HG03520 (cell line): ENCODE results near the gene DSCAML1.

Source experiments
- ATAC-seq: cut with Tn5 transposase; IDR thresholded peaks from one replicate; pipeline ENCODE4 v1.9.1; 2021; ENCODE audit warnings: mild to moderate bottlenecking, moderate library complexity; ENCODE audit not compliant: unreplicated experiment

DSCAML1 gene

DNA sequence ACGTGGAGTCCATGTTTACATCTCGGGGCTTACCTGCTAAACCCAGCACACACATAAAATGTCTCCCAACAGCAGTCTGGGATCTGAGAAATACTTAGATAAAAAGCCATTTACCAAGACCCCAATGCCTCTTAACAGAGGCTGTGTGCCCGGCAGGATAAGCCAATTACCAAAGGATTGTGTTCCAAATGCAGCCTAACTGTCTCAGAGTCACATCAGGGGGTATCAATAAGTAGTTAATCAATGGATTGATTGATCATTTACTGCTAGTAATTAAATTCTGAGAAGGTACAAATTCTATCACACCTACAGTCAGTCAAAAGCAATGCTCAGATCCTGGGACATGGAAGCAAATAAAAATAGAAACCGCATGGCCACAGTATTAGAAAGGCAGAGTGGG lies 125.6 kb downstream of the DSCAML1 start:
- ATAC-seq, result no peak

- no peak for ATAC-seq
Observed at GRCh38 chr11:117670924-117671323, 126.1 kb downstream of the DSCAML1 start.

DNA sequence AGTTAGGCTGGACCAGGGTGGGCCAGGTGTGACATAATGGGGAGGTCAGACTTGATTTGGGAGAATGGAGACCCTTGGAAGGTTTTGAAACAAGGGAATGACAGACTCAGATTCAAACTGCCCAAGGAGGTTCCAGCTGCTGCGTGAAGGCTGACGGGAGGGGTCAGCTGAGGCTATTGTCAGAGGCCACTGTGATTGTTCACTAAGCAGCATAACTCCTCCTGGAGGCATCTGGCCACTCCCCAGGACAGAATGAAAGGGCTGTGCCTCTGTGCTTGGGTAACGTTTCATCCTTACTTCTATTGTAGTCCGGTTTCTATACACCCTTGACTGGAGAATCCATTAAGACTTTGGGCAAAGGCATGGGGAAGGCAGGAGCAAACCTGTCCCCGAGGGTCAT lies 126.6 kb downstream of the DSCAML1 start:
- ATAC-seq, result no peak

GRCh38 chr11:117669616-117670015 lies 127.4 kb downstream of the DSCAML1 start:
- no peak for ATAC-seq

DNA sequence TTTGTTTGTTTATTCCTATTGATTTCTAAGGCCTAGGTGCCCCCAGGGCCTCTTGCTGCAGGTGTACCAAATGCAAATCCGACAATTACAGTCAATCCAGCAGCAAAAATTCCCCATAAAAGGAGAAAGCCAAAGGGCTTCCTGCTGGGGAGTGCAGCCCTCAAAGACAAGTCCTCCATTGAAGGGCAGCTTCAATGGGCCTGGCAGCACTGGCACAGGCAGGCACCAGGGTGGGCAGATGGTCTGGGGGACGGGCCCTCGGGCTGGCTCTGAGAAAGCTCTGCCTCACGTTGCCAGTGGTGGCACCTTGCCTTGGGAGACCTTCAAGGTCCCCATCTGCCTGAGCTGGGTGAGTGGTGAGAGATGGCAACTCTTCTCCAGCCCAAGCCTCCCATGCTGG lies 128.0 kb downstream of the DSCAML1 start:
- ATAC-seq, result no peak

DNA sequence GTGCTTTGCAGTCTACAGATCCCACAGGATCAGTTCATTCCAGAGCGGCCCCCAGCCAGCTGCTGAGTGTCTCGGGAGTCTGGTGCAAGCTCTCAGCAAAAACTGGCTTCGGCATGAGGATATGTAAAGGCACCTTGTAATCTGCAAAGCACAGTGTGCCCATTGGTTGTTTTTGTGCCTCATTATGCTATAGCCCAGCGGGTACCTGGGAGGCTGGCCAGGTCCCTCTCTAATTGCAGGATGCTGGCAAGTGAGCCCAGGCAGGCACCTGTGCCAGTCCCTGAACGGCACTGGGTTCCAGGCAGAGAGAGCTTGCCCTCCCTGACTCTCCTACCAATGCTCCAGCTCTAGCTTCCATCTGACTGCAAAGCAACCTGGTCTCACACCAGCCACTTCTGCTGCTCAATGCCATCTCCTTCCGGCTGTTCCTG lies 128.7 kb downstream of the DSCAML1 start:
- ATAC-seq, result no peak

GRCh38 chr11:117664897-117665296 lies 132.1 kb downstream of the DSCAML1 start:
- no peak for ATAC-seq

DNA sequence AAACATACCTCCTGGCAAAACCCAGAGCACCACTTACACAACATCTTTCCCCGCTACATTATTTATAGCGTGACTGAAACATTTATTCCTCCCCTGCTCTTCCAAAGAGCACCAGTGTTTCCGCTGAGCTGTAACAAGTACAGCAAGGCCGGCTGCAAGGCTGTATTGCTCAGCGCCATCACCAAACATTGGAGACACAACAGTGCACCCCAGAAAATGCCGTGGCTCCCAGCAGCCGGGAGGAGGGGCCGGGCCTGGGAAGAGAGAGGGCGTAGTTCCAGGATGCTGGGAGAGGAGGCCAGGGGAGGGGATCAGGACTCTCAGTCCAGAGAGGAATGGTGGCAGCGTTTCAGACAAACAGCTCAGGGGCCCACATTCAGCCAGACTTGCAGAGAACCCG lies 133.2 kb downstream of the DSCAML1 start:
- ATAC-seq, result no peak

DNA sequence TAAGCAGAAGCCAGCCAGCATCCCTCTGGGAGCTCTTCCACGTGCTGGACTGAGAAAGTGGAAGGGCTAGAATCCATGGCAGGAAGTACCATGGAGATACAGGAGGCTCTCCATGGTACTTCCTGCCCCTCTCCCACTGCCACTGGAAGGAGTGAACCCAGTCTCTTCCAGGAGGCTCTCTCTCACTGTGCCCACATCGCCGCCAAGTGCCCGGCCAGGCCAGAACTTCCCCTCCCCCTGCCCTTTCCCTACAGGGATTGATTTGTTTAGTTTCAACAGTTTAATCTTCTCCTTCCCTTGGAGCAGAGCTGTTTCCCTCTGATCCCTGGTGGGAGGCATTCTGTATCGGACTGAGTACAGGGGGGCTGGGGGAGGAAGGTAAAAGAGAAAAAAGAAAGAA lies 133.6 kb downstream of the DSCAML1 start:
- no peak for ATAC-seq

- no peak for ATAC-seq
Observed at GRCh38 chr11:117662671-117663269, 134.2 kb downstream of the DSCAML1 start.

DNA sequence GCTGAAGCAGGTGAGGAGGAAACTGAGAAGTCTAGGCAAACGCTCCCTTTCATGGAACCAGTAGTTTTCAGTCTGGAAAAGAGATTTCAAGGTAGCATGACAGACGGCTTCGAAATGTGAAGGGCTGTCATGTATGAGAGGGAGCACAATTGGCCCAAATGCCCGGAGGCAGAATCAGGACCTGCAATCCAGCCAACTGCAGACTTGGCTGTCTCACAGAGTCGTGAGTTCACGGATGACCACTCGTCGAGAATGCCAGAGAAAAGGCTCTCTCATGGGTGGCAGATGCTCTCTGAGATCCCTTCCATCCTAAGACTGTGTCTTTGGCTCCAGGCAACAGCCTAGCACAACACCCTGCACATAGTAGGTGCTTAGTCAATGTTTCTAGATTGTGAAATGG lies 134.8 kb downstream of the DSCAML1 start:
- ATAC-seq, result no peak

DNA sequence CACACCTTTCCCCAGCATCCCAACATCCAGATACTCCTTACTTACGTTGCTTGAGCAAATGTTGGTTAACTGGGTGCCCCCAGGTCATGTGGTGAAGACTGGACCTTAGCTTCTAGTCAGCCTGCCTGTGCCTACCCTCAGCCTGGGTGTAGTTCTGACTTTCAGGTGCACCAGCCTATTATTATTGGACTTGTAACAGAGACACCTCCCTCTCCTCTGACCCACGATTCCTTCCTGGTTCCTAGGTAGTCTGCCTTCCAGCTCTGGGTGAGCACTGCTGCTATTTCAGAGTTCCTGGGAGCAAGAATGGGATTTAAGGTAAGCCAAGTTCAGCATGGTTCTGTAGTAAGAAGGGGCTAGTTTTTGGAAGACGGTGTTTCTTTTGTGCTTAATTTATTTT lies 138.2 kb downstream of the DSCAML1 start:
- no peak for ATAC-seq

DNA sequence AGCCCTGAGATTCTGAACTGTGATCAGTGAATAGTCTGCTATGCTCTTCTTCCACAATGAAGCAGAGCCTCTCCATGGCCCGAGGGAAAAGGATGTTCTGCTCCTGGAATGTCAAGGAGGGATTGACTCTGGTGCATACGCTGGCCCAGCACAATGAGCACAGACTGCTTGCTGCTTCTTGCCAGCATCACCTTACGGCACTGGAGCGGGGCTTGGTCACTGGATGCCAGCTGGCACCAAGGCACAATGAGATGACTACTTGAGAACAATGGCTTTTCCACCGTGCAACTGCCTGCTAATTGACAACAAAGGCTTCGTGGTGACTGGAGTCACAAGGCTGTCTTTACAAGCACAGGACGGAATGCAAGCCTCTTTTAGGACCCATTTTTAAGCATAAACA lies 139.2 kb downstream of the DSCAML1 start:
- no peak for ATAC-seq

DNA sequence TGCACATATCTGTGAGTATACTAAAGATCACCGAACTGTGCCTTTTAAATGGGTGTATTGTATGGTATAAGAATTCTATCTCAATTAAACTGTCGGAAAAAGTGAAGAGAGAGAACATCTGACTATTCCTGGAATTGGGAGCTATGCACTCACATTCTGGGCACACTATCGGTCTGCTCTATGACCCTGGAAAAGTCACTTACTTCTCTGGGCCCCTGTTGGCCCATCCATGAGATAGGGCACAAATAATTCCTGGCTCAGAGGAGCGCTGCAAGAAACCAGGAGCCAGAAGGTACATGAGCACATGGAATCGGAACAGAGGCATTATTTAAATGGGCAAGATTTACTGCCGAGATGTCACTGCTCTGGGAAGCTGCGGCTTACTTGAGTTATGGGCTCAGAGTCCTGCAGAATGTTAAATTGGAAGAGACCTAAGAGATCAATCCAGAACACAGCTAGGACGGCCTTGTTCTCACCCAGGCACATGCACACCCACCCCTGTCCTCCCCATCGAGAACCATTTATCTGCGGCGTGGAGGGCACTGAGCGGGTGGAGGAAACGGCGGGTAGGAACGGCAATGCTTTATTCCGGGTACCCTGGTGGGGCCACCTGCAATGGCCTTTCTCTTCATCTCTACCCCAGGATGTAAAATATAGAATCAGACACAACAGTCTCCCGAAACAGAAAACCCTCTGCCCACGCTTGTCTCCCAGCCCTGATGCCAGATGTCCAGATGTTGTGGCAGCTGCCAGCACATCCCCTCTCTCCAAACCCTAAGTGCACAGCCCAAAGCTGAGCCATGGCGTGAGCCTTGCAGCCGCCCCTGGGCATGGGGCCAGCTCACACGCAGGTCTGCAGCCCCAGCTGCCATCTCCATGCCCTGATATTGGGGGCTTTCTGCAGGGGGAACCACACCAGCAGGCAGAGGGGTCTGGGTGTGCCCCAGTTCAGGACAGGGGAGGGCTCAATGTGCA lies 142.4 kb downstream of the DSCAML1 start:
- ATAC-seq, result no peak

- no peak for ATAC-seq
Observed at GRCh38 chr11:117652521-117652920, 144.5 kb downstream of the DSCAML1 start.

GRCh38 chr11:117649296-117650055 lies 147.5 kb downstream of the DSCAML1 start:
- no peak for ATAC-seq

DNA sequence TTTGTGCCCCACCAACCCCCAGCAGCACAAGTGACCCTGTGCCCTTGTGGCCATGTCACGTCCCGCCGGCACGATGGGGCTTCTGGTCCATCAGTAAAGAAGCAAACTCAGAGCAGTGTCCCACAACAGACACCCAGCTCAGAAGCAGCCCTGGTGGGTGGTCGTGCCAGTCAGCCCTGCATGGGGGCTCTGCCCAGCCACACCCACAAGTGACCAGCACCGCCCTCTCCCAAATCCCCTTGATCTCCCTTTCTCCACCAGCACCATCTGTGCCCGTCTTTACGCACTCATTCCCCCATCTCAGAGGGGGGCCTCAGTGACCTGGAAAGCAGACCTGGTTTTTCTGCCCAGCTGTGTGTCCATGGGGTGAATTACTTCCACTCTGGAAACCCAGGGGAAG lies 149.1 kb downstream of the DSCAML1 start:
- no peak for ATAC-seq

GRCh38 chr11:117647207-117647606 lies 149.8 kb downstream of the DSCAML1 start:
- no peak for ATAC-seq

DNA sequence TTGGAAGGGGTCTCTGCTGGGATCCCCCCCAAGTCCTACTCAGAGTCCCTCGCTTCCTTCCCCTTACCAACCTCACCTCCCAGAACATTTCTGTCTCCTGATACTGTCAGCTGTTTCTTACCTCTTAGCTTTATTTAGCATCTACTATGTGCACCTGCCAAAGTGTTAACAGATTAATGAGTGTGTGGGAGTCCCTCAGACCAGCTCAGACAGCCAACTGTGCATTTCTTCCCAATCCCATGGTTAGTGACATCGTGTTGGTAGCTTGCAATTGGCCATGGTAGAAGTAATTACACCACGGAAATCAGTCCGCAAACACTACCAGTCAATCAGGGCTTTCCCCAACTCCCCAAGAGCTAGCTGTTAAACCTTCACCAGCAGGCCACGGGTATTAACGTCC lies 150.6 kb downstream of the DSCAML1 start:
- ATAC-seq, result no peak

DNA sequence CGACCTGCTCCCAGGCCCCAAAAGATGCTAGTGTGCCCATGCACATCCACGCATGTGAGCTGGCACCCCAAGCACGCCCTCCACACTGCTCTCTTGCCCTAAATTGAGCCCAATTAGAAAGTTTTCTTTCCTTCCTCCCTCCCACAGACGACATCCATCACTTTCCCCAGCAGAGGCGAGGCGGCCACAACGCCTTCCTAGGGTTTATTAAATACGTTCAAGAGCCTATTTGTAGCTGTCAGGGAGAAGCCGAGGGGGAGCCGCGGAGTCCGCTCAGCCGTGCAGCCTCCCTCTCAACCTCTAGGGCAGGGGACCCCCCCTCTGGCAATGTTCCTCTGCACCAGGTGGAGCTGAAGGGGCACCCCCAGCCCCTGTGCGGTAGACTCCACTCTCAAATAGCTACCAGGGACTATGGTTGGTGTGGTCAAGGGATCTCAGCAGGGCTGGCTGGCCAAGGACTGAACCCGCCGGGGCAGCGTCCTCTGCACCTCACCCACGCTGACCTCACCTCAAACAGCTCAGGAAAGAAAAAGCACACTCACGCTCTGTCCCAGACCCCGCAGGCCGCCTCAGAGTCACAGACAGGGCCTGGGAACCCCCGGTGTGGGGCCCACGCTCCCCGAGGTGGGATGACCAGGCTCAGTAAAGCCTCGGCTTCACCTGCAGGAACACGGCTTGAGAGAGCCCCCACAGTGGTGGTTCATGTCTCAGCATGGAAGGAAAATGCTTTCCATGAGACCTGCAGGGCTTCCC lies 152.4 kb downstream of the DSCAML1 start:
- ATAC-seq, result no peak
